AG04450 (cell line): ENCODE data around the gene CCNL2. TPM values are rescaled to one million over a fixed set of nuclear protein-coding genes. Genes with fewer than 3 reads are reported as not detected.

Experiments
- CTCF ChIA-PET: fragments of 300-600, 350-600 bp; formaldehyde crosslinking; extraction: SDS; loops from one replicate; lab custom pipeline; 2022; ENCODE audit warnings: antibody characterized with exemption, inconsistent platforms; lab: Charles Lee
- POLR2A ChIA-PET: fragments of 350-600 bp; formaldehyde crosslinking; extraction: SDS; loops from one replicate; lab custom pipeline; 2021; ENCODE audit warnings: antibody characterized with exemption, inconsistent platforms; lab: Yijun Ruan, JAX
- DNase-seq: peaks from one replicate; pipeline ENCODE4 v3.0.0-alpha.2; 2011; ENCODE audit warnings: low read depth, low spot score
- H3K27ac ChIP-seq: one replicate; pipeline ENCODE4 v1.5.1; 2012; ENCODE audit warnings: low read depth, low read length, control low read depth
- H3K27me3 ChIP-seq: one replicate; pipeline ENCODE4 v1.6.0; 2012; ENCODE audit warnings: low read length; ENCODE audit not compliant: control insufficient read depth, insufficient read depth
- H3K4me3 ChIP-seq: 2 replicates; pipeline ENCODE4 v1.5.1; 2011; ENCODE audit warnings: mild to moderate bottlenecking, low read depth, low read length, control low read depth
- H3K9me3 ChIP-seq: 2 replicates; pipeline ENCODE4 v1.5.1; 2012; ENCODE audit warnings: low read length; ENCODE audit not compliant: control insufficient read depth, insufficient read depth
- polyA plus RNA-seq: library from polyadenylated mRNA; depleted of rRNA; stranded (reverse); fragments of >200 nt; gene quantifications from 2 replicates; pipeline ENCODE4 v1.2.3, GENCODE V29; 2011
- TF ChIP-seq, protein P1 (sequence below): IDR thresholded peaks from 2 replicates; pipeline ENCODE4 v1.5.1; 2011; ENCODE audit warnings: low read depth, low read length, control low read depth, inconsistent platforms

CCNL2 gene
- polyA plus RNA-seq, 1 experiment = 181 TPM

GRCh38 chr1:1398677-1399186 is 403 bp downstream of the CCNL2 start:
- ChIA-PET CTCF (interaction anchor here (0.5 to 1.2 kb wide), 4 partner anchors 11 to 485 kb away, joined by 3 to 6 read pairs (median 4); no protein-coding TSS in a partner anchor), POLR2A (interaction anchor here (0.6 to 2.1 kb wide), 9 partner anchors 9 to 113 kb away, joined by 3 to 15 read pairs (median 3); partner anchors contain the start of genes ATAD3A, AURKAIP1 and MRPL20)
- no peak for DNase-seq
- Histone ChIP-seq H3K9me3 (no peaks in the 10 kb centered on the region; the same call in 1 of the 2 replicates), H3K27ac (no peak overlapping the region), H3K4me3 (peak overlapping the region; percentile 96), H3K27me3 (no peaks in the 10 kb centered on the region)
- TF ChIP-seq, protein P1, sequence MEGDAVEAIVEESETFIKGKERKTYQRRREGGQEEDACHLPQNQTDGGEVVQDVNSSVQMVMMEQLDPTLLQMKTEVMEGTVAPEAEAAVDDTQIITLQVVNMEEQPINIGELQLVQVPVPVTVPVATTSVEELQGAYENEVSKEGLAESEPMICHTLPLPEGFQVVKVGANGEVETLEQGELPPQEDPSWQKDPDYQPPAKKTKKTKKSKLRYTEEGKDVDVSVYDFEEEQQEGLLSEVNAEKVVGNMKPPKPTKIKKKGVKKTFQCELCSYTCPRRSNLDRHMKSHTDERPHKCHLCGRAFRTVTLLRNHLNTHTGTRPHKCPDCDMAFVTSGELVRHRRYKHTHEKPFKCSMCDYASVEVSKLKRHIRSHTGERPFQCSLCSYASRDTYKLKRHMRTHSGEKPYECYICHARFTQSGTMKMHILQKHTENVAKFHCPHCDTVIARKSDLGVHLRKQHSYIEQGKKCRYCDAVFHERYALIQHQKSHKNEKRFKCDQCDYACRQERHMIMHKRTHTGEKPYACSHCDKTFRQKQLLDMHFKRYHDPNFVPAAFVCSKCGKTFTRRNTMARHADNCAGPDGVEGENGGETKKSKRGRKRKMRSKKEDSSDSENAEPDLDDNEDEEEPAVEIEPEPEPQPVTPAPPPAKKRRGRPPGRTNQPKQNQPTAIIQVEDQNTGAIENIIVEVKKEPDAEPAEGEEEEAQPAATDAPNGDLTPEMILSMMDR = no peak

- H3K4me3 ChIP-seq = peak overlapping the region; percentile 96
- ChIA-PET POLR2A (no interaction called here), CTCF (interaction anchor here (0.5 to 0.7 kb wide), 2 partner anchors 26 to 75 kb away, joined by 3 to 7 read pairs; no protein-coding TSS in a partner anchor)
- H3K27me3 ChIP-seq = no peaks in the 10 kb centered on the region
- H3K9me3 ChIP-seq = no peaks in the 10 kb centered on the region; the same call in 1 of the 2 replicates
- TF ChIP-seq, protein P1 = no peak
- no peak overlapping the region for H3K27ac ChIP-seq
- DNase-seq = no peak
Observed at GRCh38 chr1:1397839-1398523, 1.2 kb downstream of the CCNL2 start.

GRCh38 chr1:1395166-1395565 is 4.0 kb downstream of the CCNL2 start:
- no peak for DNase-seq
- ChIA-PET CTCF (interaction anchor here (1.4 kb wide), 1 partner anchor 24 kb away, joined by 5 read pairs; no protein-coding TSS in a partner anchor), POLR2A (no interaction called here)
- Histone ChIP-seq H3K4me3 (no peak overlapping the region), H3K27me3 (no peaks in the 10 kb centered on the region), H3K9me3 (no peaks in the 10 kb centered on the region; the same call in 1 of the 2 replicates), H3K27ac (no peak overlapping the region)
- TF ChIP-seq, protein P1 = no peak

DNA sequence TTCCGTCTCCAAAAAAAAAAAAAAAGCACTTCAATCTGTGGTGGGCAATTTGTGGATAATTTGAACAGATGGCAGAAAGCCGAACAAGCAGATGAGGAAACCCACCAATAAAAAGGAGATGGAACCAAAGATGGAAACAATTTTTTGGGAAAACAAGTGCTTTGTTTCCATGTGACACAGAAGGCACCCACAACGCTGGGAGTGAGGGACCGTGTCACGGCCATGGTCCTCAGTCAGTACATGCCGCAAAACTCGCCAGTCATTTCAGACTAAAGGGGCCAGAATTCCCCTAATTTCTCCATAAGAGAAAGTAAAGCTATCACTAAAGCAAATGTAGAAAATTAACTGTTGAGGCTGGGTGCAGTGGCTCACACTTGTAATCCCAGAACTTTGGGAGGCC is 5.0 kb downstream of the CCNL2 start:
- Histone ChIP-seq H3K27me3 (no peaks in the 10 kb centered on the region), H3K4me3 (no peak overlapping the region), H3K27ac (no peak overlapping the region), H3K9me3 (no peaks in the 10 kb centered on the region; the same call in 1 of the 2 replicates)
- DNase-seq = no peak
- POLR2A ChIA-PET = no interaction called here
- TF ChIP-seq, protein P1 = no peak
- CTCF ChIA-PET = interaction anchor here (1.4 kb wide), 1 partner anchor 22 kb away, joined by 5 read pairs; no protein-coding TSS in a partner anchor

DNA sequence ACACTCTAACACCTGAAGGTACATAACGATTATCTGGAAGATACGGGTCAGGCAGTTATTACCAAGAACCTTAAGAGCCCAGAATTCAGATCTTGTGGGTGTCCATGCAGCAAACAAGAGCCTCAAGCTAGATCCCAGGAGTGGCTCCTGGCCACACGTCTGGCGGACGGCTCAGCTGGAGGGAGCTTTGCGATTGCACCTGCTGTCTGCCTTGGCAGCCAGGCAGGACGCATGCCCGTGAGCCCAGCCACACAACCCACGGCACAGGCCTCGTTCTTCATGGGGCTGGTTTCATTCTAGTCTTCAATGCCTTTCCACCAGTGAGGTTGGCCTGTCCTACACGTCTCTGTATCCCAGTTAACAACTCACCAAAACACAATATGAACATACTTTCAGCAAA is 5.7 kb downstream of the CCNL2 start:
- H3K27ac ChIP-seq = no peak overlapping the region
- H3K9me3 ChIP-seq = no peaks in the 10 kb centered on the region; the same call in 1 of the 2 replicates
- TF ChIP-seq, protein P1 = no peak
- ChIA-PET CTCF (no interaction called here), POLR2A (no interaction called here)
- H3K27me3 ChIP-seq = no peaks in the 10 kb centered on the region
- no peak for DNase-seq
- H3K4me3 ChIP-seq = no peak overlapping the region
